Stimulated activated CD8-positive, alpha-beta memory T cell treated with anti-CD3 and anti-CD28 coated beads, Interleukin-2, amount 100 ng/mL, for 1 hour (primary cell): ENCODE results near the gene ACCSL.

ENCODE experiments used
- DNase-seq, 2 donors: peaks; one replicate each; pipeline ENCODE4 v3.0.0-alpha.2; 2020; ENCODE audit warnings: low read depth in 2 of 2

ACCSL gene

DNA sequence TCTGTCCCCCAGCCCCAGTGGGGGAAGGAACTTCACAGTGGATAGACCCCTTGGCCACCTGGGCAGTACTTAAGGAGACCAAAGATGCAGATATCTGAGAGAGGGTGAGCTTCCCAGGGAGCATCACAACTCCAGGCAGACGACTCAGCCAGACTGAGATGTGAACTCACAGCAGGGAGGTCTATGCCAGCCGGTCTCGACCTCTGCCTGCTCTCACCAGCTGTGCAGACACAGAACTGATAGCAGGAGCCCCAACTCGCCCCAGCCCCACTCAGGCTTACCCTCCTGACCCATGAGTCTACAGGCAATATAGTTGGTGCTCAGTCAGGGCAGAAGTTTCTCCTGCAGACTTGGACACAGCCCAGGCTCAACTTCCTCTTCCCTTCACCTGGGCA is 29.7 kb upstream of the ACCSL start:
- DNase-seq = no peak

DNA sequence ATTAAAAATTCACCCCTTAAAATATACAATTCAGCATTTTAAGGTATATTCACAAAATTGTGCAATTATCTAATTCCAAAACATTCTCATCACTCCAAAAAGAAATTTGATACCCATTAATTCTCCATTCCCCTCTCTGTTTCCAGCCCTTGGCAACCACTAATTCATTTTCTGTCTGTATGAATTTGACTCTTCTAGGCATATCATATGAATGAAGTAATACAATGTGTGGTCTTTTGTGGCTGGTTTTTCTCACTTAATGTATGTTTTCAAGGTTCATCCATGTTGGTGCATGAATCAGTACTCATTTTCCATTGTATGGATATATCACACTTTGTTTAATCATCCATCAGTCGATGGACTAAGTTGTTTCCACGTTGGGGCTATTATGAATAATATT is 29.0 kb upstream of the ACCSL start:
- DNase-seq = no peak

- no peak for DNase-seq
Observed at GRCh38 chr11:44024977-44025376, 22.8 kb upstream of the ACCSL start.

GRCh38 chr11:44025727-44026126 is 22.1 kb upstream of the ACCSL start:
- DNase-seq = no peak

DNA sequence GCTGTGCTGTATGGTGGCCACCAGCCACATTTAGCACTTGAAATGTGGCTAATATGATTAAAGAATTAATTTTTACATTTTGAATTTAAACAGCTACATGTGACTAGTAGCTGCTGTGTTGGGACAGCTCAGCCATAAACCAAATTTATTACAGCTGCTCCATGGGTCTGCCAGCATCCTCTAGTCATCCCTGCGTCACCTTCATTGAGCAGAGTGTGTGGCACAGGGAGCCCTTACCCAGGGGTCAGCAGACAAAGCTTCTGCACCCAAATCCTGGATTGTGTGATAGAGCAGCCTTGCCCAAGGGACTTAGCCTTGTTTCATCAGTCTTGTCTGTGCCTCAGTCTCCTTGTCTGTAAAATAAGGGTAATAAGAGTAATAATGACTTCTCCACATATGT is 19.4 kb upstream of the ACCSL start:
- no peak for DNase-seq

DNA sequence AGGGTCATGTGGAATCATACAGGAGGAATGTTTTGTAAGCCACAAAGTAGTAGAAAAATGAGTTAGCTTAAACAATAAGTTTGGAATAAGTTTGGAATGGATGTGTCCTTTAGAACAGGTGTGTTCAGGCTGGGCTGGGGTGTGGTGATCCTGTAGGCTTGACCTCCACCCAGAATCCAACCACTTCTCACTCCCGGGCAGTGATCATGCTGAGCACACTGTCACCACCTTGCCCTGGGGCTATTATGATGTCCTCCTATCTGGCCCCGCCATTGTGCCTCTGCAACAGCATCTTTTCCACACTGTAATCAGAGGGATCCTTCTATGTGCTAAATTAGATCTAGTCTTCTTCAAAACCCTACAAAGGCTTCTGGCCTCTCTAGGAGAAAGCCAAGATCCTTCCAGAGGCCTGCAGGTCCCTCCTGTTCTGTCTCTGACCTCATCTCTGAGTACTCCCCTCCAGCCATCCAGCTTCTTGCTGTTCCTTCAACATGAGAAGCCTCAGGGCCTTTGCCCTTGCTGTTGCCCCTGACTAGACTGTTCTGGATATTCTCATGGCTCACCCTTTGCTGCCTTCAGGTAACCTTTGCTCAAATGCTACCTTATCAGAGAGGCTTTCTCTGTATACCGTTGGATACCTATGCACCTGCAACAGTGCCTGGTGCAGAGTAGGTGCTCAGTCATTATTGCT is 18.8 kb upstream of the ACCSL start:
- DNase-seq = no peak

DNA sequence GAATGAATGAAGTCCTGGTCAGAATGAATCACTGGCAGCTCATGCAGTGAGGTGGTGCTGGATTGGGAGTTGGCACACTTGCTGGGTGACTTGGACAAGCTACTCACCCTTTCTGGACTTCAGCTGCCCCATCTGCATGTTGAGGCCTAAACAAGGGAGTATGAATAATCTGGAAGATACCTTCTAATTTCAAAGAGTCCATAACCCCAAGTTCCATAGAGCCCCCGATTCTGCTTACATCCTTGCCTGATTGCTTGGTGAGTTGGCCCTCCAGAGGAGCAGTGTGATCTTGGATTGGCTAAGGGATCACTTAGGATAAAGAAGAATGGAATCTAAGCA is 18.3 kb upstream of the ACCSL start:
- no peak for DNase-seq

DNA sequence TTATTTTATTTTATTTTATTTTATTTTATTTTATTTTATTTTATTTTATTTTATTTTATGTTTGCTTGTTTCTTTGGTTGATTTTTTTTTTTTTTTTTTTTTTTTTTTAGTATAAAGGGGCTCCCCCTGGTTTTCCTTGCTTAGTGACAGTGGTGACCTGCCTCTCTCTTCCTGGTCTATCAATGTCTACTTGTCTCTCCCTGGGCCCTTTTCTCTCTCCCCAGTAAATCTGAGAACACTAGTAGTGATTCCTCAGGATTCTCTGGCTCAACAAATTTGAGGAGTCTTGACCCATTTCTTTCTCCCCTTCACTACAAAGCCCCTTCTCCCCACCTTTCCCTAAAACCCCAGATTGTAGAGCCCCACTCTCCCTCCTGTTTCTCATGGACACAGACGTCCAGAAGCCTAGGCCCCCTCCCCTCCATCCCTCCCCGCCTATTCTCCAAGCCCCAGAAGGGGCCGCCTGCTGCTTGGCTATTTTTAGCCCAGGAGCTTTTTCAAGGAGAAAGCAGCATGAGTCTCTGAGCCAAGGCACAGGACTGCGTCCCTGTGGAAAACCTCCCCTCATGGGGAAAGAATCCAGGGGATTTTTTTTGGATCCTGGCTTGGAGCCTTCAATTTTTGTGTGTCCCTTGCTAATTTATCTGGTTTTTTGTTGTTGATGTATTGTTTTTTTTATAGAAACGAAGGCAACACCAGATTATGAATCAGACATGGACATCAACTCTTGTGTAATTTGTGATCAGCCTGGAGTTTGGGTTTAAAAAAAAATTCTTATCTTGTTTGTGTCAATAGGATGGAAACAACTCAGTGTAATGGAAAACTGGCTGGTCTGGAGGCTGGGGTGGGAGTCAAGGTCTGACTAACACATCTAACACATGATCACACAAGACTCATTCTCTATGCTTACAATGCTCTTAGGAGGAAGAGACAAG is 17.5 kb upstream of the ACCSL start:
- no peak for DNase-seq

GRCh38 chr11:44030996-44031395 is 16.8 kb upstream of the ACCSL start:
- no peak for DNase-seq

- no peak for DNase-seq
Observed at GRCh38 chr11:44031549-44031948, 16.2 kb upstream of the ACCSL start.

DNA sequence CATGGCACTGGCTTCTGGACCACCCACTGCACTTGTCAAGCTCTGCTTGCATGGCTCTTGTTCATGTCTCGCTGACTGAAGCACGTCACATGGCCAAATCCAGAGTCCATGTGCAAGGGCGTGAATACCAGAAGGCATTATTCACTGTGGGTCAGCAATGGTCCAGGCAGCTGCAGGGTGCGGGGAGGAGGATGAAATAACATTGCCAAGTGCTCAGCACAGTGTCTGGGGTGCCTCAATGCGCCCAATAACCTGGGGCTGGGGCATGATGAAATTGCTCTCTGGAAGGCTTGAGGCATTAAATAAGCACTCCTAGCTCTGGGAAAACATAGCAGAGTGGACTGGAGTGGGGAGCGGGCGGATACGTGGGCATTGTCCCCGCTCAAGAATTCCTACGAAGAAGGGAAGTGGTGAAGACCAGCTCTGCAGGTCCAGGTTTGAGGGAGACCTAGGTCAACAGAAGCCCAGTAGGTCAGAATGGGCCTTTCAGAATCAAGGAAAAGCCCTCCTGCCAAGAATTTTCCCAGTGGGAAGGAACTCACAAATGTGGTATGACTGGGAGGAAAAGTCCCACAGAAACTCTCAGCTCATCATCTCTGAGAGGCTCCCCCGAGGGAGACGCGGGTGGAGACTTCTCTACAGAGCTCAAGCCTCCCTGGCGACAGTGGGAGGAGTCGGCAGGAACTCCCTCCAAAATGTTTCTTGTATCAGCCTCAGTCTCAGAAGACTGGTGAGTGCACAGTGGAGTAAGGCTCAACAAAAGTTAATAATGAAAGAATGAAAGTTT is 15.3 kb upstream of the ACCSL start:
- DNase-seq = no peak

- DNase-seq = no peak
Observed at GRCh38 chr11:44033411-44033850, 14.3 kb upstream of the ACCSL start.

- no peak for DNase-seq
Observed at GRCh38 chr11:44033856-44034255, 13.9 kb upstream of the ACCSL start.

DNA sequence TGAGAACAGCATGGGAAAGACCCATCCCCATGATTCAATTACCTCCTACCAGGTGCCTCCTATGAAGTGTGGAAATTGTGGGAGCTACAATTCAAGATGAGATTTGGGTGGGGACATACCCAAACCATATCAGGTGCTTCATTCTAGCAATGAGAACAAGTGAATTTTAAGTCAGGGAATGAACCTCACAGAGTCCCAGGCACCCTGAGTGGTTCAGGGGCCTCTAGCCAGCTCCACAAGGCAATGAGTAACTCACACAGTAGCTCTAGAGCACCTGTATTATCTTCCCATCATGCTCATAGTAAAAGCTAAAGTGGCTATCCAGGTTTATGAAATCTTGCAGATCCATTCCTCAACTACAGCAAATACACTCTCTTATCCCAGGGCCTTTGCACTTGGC is 13.1 kb upstream of the ACCSL start:
- no peak for DNase-seq

DNA sequence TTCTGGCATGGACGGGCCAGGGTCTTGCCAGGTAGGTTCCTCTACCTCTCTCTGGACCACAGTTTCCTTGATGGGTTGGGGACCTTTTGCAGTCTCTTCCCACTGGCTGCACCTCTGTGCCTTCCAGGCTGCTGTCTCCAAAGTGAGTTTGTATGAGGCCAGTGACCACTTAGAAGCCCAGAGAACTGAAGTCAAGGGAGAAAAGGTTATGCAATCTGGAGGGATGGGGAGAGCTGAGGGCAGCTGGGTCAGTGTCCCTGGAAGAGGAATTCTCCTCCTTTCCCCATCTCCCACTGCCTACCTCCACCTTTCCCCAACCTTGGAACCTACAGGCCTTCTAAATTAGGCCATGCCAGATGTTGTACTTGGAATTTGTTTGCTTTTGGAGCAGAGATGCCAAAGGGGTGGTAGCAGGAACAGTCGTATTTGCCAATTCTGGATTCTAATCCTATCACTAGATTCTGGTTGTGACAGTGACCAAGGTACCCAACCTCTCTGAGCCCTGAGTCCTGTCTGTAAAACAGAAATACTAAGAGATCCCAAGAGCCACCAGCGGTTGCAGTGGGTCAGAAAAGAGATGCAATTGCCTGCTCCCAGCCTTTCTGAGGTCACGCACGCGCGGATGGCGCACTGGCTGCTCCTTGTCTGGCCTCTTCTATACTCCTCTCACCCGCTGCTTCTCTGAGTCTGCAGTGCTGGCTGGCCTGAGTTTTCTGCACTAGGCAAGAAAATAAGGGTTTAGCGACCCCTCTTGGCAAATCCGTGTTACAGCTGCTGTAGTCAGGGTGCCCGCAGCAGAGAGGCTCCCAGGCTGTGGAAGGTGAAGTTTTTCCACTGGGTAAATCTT is 10.7 kb upstream of the ACCSL start:
- DNase-seq = no peak

- no peak for DNase-seq
Observed at GRCh38 chr11:44037658-44037998, 10.2 kb upstream of the ACCSL start.

DNA sequence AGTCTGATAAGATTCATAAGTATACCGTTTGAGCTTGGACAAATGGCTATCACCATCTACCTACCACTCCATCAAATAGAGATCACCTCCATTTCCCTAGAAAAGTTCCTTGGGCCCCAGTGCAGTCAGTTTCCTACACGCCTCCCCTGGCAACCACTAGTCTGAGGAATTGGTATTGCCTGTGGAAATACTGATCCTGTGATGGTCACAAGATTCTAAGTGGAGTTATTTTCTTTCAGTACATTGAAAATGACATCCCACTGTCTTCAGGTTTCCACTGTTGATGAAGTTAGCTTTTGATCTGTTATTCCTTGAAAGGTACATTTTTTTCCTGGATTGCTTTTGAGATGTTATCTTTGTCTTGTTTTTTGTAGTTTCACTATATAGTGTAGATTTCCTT is 4.6 kb upstream of the ACCSL start:
- no peak for DNase-seq

DNA sequence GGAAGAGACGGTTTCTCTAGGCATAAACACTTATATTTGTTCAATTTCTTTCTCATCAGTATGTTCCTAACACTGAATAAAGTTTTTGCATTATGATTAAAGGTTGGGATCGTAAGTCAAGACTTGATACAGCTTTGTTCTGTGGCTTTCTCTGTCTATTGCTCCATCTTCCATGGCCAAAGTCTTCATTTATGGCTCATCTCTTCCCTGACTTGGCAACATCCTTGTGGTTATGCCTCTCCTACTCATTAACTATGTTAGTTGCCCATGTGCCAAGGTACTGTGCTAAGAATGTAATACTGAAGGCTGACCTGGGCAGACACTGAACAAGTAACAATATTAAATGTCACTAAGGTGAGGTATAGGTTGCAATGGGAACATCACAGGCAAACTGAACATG is 1.6 kb upstream of the ACCSL start:
- DNase-seq = no peak

- no peak for DNase-seq
Observed at GRCh38 chr11:44047298-44047697, 483 bp upstream of the ACCSL start.

DNA sequence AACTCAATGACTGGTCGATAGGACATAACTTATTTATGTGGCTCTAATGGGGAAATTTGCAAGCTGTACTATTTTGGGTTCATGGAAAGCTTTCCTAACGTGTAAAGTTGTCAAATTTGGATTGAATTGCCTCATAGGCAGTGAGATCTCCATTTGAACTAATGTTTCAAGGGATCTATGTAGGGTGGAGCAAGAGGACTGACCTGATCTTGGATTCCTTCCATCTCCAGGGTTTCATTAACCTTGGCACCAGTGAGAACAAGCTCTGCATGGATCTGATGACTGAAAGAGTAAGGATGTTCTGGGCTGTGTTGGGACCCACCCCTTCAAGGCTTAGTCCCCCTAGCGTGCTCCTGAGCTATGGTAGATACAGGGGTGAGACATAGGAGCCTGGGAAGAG is 2.1 kb downstream of the ACCSL start:
- no peak for DNase-seq

DNA sequence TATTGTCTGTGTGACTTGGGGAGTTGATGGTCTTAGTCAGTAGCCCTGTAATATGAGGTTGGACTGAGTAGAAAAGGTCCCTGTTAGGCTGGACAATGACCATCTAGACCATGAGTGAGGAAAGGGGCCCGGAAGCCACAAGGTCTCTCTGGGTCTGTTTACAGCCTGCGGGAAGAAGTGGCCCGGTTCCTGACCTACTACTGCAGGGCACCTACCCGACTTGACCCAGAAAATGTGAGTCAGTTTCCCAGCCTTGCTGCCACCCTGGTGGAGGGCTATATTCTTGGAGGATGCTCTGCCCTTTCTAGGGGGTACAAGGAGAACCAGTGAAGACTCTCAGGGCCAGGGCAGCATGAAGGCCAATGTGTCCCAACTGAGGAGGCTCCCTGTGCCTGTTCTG is 3.4 kb downstream of the ACCSL start:
- no peak for DNase-seq

GRCh38 chr11:44057340-44057739 is 9.6 kb downstream of the ACCSL start:
- DNase-seq = no peak
